ENCODE data around the gene KSR1.

GRCh38 chr17:27573971-27574525 lies 117.8 kb downstream of the KSR1 start:
- TF ChIP-seq CTCF (IDR thresholded peaks at IDR 0.05 in 4 of 5, conservative IDR thresholded peaks at IDR 0.05 in 1 of 5) (peak in 1 of 5 experiments; percentile 22), POLR2A (IDR thresholded peaks at IDR 0.05) (no peak)

All from gastrocnemius medialis (tissue), 4 donors.